NCI-H82 (cell line): Measurements from ENCODE around the gene HSPA5.
"Not testable (repeated sequence)": the region's sequence is repeated elsewhere in the genome, so short reads cannot be mapped to it uniquely, and the experiment has no call there.

Experiments used
- DNase-seq: peaks from one replicate; lab custom pipeline; 2025; lab: John Stamatoyannopoulos, UW

The HSPA5 gene

DNA sequence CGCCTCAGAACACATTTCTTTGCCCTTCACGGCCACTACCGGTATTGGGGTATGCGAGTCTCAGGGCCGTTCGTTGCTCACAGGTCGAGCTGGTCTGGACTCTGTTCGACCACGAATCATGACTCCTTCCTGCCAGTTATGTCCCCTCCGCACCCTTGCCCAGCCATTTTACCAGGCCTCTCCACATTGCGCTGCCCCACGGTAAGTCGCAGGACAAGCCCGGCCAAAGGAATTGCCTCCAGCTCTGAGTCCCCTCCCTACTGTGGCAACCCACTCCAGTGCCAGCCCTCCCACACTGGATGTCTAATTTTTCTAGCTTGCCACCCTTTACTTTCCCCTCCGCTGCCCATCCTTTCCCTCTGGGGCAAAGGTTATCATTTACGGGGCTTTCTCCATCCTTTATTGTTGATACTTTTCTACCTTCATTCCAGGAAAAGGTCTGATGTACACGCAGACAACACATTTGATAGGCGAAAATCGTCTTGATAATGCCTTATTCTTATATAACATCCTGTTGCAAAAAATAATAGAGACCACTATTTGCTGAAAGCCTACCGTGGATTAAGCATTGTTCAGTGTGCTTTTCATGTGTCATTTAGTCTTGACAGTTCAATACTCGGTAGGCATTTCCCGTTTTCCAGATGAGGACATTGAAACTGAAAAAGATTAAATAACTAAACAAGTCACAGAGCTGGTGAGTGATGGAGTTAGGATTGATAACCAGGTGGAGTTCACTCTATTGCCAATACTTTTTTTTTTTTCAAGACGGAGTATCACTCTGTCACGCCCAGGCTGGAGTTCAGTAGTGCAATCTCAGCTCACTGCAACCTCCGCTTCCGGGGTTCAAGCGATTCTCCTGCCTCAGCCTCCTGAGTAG lies 958 bp upstream of the HSPA5 start:
- peak; percentile 59 for DNase-seq

DNA sequence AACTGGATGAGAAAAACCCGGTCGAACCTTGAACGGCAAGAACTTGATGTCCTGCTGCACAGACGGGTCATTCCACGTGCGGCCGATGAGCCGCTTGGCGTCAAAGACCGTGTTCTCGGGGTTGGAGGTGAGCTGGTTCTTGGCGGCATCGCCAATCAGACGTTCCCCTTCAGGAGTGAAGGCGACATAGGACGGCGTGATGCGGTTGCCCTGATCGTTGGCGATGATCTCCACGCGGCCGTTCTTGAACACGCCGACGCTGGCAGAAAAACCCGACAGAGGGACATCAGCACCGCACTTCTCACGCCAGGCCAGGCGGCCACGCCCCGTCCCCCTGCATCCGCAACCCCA lies 519 bp downstream of the HSPA5 start:
- DNase-seq: peak; percentile 50

DNA sequence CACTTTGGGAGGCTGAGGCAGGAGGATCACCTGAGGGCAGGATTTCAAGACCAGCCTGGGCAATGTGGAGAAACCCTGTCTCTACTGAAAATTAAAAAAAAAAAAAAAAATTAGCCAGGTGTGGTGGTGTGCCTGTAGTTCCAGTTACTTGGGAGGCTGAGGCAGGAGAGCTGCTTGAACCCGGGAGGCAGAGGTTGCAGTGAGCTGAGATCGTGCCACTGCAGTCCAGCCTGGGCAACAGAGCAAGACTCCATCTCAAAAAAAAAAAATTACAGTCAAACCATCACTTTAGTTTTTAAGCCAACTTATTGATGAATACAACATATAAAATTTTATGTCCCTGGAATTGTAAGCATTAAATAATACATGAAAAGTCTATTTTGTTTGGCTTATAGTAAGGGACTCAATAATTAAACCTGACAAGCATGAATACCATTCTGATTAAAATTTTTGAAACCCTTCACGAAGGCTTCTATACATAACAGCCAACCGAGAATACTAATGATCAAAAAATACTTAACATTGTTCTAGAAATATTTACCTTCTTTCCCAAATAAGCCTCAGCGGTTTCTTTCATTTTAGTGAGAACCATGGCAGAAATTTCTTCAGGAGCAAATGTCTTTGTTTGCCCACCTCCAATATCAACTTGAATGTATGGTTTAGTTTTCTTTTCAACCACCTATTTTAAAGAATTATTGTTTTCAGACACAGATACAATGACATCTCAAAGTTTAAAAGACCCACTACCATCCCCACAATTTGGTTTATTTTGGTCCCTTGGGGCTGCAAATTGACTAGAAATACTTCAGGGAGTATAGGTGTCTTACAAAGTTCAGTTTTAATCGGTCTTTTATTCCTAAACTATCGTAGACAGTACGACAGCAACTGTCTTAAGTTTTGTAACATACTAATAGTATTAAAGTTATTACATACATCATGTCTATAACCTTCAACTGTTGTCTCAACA lies 1.2 kb downstream of the HSPA5 start:
- DNase-seq: no peak

DNA sequence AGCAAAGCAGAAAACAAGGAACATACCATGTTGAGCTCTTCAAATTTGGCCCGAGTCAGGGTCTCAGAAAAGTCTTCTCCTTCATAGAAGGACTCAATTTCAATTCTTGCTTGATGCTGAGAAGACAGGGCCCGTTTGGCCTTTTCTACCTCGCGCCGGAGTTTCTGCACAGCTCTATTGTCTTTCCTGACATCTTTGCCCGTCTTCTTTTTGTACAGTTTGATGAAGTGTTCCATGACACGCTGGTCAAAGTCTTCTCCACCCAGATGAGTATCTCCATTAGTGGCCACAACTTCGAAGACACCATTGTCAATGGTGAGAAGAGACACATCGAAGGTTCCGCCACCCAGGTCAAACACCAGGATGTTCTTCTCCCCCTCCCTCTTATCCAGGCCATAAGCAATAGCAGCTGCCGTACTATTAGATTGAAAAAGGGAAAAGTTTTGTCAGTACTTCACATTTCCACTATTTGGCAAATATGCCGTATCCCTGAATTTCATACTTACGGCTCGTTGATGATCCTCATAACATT lies 2.2 kb downstream of the HSPA5 start:
- no peak for DNase-seq

DNA sequence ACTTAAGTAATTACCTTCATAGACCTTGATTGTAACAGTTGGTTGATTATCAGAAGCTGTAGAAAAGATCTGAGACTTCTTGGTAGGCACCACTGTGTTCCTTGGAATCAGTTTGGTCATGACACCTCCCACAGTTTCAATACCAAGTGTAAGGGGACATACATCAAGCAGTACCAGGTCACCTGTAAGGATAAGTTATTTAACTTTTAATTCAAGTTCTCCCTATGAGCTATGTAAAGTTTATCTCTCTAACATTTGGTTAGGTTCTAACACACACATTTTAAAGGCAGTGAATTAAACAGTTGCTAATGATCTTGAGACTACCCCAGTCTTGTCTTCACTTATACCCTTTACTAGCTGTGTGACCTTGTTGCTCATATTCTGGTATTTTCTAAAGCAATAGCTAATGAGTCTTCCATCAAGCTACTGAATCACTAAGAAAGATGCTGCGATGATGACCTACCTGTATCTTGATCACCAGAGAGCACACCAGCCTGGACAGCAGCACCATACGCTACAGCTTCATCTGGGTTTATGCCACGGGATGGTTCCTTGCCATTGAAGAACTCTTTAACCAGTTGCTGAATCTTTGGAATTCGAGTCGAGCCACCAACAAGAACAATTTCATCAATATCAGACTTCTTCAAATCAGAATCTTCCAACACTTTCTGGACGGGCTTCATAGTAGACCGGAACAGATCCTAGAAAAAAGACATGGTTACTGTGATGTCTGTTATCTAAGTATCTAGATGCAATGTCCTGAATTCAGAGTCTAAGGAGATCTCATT lies 2.8 kb downstream of the HSPA5 start:
- no peak for DNase-seq

DNA sequence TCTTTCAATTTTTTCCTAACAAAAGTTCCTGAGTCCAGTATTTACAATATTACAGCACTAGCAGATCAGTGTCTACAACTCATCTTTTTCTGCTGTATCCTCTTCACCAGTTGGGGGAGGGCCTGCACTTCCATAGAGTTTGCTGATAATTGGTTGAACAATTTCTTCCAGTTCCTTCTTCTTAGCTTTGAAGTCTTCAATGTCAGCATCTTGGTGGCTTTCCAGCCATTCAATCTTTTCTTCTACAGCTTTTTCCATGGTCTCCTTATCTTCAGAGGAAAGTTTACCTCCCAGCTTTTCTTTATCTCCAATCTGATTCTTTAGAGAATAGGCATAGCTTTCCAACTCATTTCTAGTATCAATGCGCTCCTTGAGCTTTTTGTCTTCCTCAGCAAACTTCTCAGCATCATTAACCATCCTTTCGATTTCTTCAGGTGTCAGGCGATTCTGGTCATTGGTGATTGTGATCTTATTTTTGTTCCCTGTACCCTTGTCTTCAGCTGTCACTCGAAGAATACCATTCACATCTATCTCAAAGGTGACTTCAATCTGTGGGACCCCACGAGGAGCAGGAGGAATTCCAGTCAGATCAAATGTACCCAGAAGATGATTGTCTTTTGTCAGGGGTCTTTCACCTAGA lies 4.5 kb downstream of the HSPA5 start:
- DNase-seq: not testable (repeated sequence)

DNA sequence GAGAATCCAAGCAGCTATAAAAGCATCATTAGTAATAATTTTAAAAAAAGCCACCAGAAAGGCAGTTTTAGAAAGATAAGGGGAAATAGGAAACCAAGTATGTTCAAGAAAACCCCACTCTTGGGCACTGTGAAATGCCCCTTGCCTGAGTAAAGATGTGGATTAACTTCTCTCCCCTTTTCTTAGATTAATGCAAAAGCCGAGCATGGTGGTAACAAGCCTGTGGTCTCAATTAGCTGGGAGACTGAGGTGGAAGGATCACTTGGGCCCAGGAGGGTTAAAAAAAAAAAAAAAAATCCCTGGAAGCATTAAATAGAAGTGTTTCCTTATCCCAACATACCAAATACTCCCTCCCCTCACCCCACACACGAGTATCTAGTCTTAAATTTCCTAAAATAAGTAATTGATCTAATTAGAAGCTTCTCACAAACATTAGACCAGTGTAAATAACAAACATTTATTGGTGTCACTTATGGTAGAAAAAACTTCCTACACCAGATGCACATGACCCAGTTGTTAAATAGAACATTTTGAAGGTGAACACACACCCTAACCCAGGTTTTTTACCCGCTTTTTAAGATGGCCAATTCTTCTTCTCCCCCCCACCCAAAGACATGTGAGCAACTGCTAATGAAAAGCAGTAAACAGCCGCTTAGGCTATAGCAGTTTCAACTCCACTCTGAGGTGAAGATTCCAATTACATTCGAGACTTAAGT lies 5.2 kb downstream of the HSPA5 start:
- DNase-seq: no peak

DNA sequence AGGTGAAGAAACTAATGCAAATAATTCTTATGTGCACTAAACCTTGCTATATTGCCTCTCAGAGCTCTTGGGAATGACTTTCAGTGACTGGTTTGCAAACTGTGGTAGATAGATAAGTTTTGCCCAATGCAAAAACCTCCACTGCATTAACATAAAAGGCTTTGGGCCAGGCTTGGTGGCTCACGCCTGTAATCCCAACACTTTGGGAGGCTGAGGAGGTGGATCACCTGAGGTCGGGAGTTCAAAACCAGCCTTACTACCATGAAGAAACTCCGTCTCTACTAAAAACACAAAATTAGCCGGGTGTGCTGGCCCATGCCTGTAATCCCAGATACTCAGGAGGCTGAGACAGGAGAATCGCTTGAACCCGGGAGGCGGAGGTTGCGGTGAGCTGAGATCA lies 7.0 kb downstream of the HSPA5 start:
- DNase-seq: not testable (repeated sequence)

DNA sequence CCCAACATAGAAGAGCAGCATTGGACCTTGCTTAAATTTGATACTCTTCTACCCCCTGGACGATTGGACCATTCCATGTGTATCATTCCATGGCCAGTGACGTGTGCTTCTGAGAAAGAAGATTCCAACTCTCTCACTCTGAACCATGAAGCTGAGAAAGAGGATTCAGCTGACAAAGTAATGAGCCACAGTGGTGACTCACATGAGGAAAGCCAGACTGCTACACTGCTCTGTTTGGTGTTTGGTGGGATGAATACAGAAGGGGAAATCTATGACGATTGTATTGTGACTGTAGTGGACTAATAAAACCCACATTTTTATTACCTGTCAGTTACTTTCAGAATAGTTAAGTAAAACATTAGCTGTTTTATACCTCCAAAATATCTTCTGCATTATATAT lies 7.5 kb downstream of the HSPA5 start:
- no peak for DNase-seq

DNA sequence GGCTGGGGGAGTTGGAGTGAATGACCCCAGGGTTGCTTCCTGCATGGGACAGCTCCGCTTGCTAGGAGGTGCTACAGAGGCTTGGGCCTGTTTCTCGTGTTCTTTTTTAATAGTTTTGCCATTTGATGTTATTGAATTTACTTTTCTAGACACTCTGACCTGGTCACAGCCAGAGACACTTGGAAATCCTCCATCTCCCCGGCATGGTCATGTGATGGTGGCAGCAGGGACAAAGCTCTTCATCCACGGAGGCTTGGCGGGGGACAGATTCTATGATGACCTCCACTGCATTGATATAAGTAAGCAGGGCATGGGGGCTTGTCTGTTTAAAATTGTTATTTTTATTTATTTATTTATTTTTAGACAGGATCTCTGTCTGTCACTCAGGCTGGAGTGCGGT lies 13.4 kb downstream of the HSPA5 start:
- no peak for DNase-seq

DNA sequence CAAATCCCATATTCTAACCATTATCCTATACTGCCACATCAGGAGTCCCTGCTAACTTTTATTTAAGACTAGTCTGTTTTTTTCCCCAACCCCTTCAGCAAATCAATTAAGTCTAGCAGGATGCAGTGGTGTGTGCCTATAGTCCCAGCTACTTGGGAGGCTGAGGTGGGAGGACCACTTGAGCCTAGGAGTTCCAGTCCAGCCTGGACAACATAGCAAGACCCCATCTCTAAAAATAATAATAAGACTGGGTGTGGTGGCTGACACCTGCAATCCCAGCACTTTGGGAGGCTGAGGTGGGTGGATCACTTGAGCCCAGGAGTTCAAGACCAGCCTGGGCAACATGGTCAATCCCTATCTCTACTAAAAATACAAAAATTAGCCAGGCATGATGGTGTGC lies 16.3 kb downstream of the HSPA5 start:
- DNase-seq: not testable (repeated sequence)

DNA sequence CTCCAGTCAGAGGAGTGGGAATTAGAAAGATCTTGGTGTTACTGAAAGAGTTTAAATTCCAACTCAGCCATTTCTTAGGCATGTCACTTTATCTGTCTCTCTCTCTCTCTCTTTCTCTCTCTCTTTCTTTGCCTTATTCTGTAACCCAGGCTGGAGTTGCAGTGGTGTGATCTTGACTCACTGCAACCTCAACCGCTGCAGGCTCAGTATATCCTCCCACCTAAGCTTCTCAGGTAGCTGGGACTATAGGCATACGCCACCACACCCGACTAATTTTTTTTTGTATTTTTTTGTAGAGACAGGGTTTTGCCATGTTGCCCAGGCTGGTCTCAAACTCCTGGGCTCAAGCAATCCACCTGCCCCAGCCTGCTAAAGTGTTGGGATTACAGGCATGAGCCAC lies 22.5 kb downstream of the HSPA5 start:
- DNase-seq: no peak

DNA sequence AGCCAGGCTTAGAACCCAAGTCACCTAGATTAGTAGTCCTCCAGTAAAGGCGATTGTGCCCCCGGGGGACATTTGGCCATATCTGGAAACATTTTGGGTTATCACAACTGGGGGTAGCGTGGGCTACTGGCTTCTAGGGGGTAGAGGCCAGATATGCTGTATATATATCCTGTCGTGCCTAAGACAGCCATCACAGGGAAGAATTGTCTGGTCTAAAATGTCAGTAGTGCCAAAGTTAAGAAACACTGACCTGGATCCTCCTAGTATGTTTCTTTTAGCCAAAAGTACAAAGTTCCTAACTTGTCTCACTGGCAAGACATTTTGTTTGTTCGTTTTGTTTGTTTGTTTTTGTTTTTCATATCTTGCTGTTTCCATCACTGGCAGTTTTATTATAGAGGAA lies 27.0 kb downstream of the HSPA5 start:
- DNase-seq: no peak

DNA sequence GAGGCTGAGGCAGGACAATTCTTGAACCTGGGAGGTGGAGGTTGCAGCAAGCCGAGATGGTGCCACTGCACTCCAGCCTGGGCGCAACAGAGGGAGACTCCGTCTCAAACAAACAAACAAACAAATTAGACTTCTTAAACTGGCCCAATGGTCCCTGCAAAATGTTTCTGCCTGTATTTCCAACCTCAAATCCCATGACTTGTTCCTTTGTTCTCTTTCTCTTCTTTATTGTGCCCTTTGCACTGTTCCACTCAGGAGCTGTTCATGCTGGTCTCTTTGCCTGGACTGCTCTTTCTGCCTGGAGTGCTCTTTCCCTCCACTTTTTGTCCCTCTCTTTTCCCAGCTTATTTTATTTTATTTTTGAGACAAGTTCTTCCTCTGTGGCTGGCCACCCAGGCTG lies 36.7 kb downstream of the HSPA5 start:
- DNase-seq: no peak

DNA sequence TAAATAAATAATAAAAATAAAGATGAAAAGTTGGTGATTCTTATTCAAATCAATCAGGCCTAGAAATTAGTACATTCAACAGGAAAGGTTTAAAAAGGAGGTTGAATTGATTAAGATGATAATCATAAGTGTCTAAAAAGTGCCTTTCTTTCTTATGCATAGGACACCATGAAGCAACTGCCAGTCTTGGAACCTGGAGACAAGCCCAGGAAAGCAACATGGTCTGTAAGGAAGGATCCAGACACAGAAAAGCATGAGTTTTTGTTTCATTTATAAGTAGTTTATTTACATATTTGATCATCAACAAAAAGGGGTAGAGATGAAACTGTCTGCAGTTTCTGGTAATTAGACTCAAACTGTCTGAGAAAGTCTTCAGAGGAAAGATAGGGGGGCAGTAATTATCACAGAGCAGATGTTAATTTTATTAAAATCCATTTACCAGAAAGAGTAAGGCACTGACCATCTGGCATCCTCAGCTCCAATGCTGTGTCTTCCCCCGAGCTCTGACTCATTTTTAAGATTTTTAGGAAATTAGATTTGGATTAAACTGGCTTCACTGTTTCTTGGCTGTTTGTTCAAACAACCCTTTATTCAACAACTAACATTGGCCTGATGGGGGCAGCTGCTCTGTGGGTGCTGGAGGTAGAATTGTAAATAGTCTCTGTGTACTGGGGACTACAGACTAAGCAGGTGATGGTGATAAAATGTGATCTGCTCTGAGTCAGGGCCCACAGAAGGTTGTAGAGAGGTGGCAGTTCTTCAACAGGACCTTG lies 38.1 kb downstream of the HSPA5 start:
- DNase-seq: peak; percentile 96

DNA sequence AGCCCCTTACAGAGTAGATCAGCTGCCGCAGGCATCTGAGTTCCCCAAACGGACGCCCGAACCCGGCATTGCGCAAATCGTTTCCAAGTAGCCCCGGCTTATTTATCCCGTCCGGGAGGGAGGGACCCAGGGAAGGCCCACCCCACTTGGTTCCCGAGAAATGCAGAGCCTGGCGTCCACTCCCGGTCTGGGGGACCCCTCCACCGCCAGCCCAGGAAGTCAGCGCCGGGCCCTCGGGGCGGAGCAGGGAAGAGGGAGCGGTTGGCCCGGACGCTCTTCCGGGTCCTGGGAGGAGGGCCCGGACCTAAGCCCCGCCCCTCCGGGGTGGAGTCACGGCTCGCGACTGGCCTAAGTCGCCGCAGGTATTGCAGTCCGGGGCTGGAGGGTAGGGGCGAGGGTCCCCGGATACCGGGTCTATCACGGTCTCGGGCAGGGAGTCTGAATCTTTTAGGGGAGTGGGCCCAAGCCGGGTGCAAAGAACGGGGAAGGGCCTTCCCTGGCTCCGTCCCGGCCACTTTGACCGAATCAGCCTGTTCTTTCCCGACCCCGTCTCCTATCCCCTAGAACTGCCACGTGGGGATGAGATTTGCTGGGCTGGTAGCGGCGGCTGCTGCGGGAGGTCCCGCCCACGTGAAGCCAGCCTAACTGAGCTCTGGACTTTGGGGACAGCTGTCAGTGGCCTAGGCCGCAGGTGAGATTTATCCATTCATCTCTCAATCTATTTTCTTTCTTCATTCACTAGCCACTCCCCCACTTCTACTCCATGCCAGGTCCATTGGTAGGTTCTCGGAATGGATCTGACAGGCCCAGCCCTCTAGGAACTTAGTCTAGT lies 40.7 kb downstream of the HSPA5 start, which contains the start of gene RABEPK:
TSS of gene RABEPK (plus strand) at position 327 of the 832 bp plus-strand sequence. CDS start 2,472 bp downstream, outside the sequence.
- peak; percentile 97 for DNase-seq

DNA sequence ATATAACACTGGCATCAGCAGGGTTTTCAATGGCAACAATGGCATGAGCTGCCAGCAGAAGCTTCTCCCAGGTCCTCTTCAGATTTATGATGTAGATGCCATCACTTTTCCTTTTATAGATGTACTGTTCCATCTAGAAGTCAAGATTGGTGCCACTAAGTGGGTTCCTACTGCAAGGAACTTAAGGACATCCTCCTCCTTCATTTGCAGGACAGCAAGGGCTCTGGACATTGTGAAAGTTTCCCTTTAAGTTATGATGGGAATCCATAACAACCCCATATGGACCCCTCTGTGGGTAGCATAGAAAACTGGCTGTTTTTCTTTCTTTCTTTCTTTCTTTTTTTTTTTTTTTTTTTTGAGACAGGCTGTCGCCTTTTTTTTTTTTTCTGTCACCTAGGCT lies 45.6 kb downstream of the HSPA5 start:
- not testable (repeated sequence) for DNase-seq

DNA sequence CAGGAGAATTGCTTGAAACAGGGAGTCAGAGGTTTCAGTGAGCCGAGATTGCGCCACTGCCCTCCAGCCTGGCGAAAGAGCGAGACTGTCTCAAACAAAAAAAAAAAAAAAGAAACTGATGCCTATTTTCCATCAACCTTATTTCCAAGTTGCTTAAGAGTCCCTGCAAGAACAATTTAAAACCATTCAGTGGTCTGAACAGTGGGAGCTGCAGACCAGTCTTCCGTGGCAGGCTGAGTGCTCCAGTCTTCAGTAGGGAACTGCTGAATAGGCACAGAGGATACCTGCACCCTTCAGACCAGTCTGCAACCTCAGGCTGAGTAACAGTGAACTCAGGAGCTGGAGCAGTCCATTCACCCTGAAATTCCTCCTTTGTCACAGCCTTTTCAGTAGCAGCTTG lies 46.7 kb downstream of the HSPA5 start:
- DNase-seq: not testable (repeated sequence)

DNA sequence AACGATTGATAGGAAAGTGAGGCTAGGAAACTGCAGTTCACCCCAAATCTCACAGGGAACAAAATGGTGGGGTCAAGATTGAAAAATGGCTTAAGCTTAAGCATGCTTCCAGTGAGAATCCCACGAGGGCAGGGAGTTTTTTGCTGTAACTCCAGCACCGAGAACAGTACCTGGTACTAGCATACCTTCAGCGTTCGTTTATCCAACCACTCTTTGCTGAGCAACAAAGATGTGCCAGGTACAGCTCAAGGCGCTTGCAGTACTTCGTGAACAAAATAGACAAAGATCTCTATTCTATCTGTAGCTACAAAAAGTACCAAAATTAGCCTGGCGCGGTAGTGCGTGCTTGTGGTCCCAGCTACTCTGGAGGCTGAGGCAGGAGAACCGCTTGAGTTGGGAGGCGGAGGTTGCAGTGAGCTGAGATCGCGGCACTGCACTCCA lies 50.8 kb downstream of the HSPA5 start:
- DNase-seq: peak; percentile 51
